Spinal cord (tissue), 10 donors: ENCODE results near the gene ERC2. TPM values are rescaled to one million over a fixed set of nuclear protein-coding genes. Genes with fewer than 3 reads are reported as not detected.
A peak's percentile ranks its signal among the peaks of the same experiment; 100 is the strongest.

Experiments
- DNase-seq, 6 donors: peaks; one replicate each; pipeline versions ENCODE4 v3.0.0 to v3.0.0-alpha.2; 2013 to 2015; ENCODE audit warnings: low spot score in 6 of 6, low read depth in 4 of 6
- H3K27ac ChIP-seq: one replicate; pipeline ENCODE4 v1.5.1; 2013; ENCODE audit warnings: low read depth, low read length, control low read depth
- H3K27me3 ChIP-seq: one replicate; pipeline ENCODE4 v1.6.1; 2013; ENCODE audit warnings: low read length; ENCODE audit not compliant: control insufficient read depth, insufficient read depth
- H3K36me3 ChIP-seq: one replicate; pipeline ENCODE4 v1.6.1; 2013; ENCODE audit warnings: low read length; ENCODE audit not compliant: control insufficient read depth, insufficient read depth
- H3K4me1 ChIP-seq: one replicate; pipeline ENCODE4 v1.6.1; 2013; ENCODE audit warnings: low read length; ENCODE audit not compliant: control insufficient read depth, insufficient read depth
- H3K4me3 ChIP-seq: one replicate; pipeline ENCODE4 v1.5.1; 2013; ENCODE audit warnings: low read depth, low read length, control low read depth
- H3K9me3 ChIP-seq: one replicate; pipeline ENCODE4 v1.6.1; 2013; ENCODE audit warnings: low read length; ENCODE audit not compliant: control insufficient read depth, insufficient read depth
- WGBS: methylation state at CpG from one replicate; pipeline ENCODE4 v1.1.5; 2013; ENCODE audit warnings: missing lambda C conversion rate; ENCODE audit not compliant: insufficient coverage; 5-methylcytosine and 5-hydroxymethylcytosine counted together
- polyA plus RNA-seq, 2 donors: library from polyadenylated mRNA; unstranded; fragments of 120-200 nt; gene quantifications; one replicate each; pipeline ENCODE4 v1.2.1, GENCODE V29; 2013; ENCODE audit not compliant: insufficient read length in 2 of 2
- total RNA-seq, 2 donors: library from RNA; depleted of rRNA in 1 of 2; stranded (reverse); fragments of 120-200 nt in 1 of 2; fragments of >200 nt in 1 of 2; gene quantifications; one replicate each; pipeline versions ENCODE4 v1.2.3 to v1.2.4, GENCODE V29; 2013 to 2014
- donor health status: healthy.

Gene ERC2
- total and polyA plus RNA-seq, 4 donors: 24.0 to 51.3 (median 29.7) TPM

GRCh38 chr3:55639143-55639542 is 829.1 kb downstream of the ERC2 start:
- Histone ChIP-seq H3K36me3 (no peaks in the 10 kb centered on the region), H3K9me3 (no peaks in the 10 kb centered on the region), H3K4me1 (no peaks in the 10 kb centered on the region), H3K4me3 (no peak overlapping the region), H3K27ac (no peak overlapping the region), H3K27me3 (no peaks in the 10 kb centered on the region)
- 93% methylated on average over 2 of the region's 2 CpGs for WGBS
- DNase-seq: no peak

GRCh38 chr3:55637906-55638638 is 830.2 kb downstream of the ERC2 start:
- DNase-seq: no peak
- H3K36me3 ChIP-seq: no peaks in the 10 kb centered on the region
- H3K27ac ChIP-seq: no peak overlapping the region
- no peaks in the 10 kb centered on the region for H3K4me1 ChIP-seq
- 71% methylated on average over 1 of the region's 7 CpGs for WGBS
- no peaks in the 10 kb centered on the region for H3K9me3 ChIP-seq
- no peaks in the 10 kb centered on the region for H3K27me3 ChIP-seq
- no peak overlapping the region for H3K4me3 ChIP-seq

GRCh38 chr3:55636300-55637195 is 831.7 kb downstream of the ERC2 start:
- Histone ChIP-seq H3K36me3 (no peaks in the 10 kb centered on the region), H3K4me1 (no peaks in the 10 kb centered on the region), H3K27ac (no peak overlapping the region), H3K27me3 (no peaks in the 10 kb centered on the region), H3K4me3 (no peak overlapping the region), H3K9me3 (no peaks in the 10 kb centered on the region)
- WGBS: 95% methylated on average over 4 of the region's 9 CpGs
- DNase-seq: no peak

GRCh38 chr3:55634345-55634744 is 833.9 kb downstream of the ERC2 start:
- WGBS: no CpG with 5 or more reads among the region's 6 CpGs
- H3K36me3 ChIP-seq: no peaks in the 10 kb centered on the region
- no peaks in the 10 kb centered on the region for H3K27me3 ChIP-seq
- DNase-seq: no peak
- no peaks in the 10 kb centered on the region for H3K4me1 ChIP-seq
- H3K4me3 ChIP-seq: no peak overlapping the region
- H3K9me3 ChIP-seq: no peaks in the 10 kb centered on the region
- no peak overlapping the region for H3K27ac ChIP-seq

GRCh38 chr3:55633333-55633732 is 834.9 kb downstream of the ERC2 start:
- no peak overlapping the region for H3K27ac ChIP-seq
- H3K4me3 ChIP-seq: no peak overlapping the region
- no CpG with 5 or more reads among the region's 2 CpGs for WGBS

GRCh38 chr3:55631766-55632331 is 836.4 kb downstream of the ERC2 start:
- Histone ChIP-seq H3K27ac (no peak overlapping the region), H3K4me1 (no peaks in the 10 kb centered on the region), H3K36me3 (no peaks in the 10 kb centered on the region), H3K27me3 (no peaks in the 10 kb centered on the region), H3K9me3 (no peaks in the 10 kb centered on the region), H3K4me3 (no peak overlapping the region)
- WGBS: 75% methylated on average over 1 of the region's 1 CpG
- DNase-seq: no peak

More at GRCh38 chr3:55633333-55633732, 834.9 kb downstream of the ERC2 start:
- no peak for DNase-seq
- Histone ChIP-seq H3K4me1 (no peaks in the 10 kb centered on the region), H3K27me3 (no peaks in the 10 kb centered on the region), H3K9me3 (no peaks in the 10 kb centered on the region), H3K36me3 (no peaks in the 10 kb centered on the region)

- DNase-seq: peak in 1 of 6 donors; percentile 31
- WGBS: no CpG with 5 or more reads among the region's 1 CpG
- no peaks in the 10 kb centered on the region for H3K27me3 ChIP-seq
- no peaks in the 10 kb centered on the region for H3K4me1 ChIP-seq
- H3K36me3 ChIP-seq: no peaks in the 10 kb centered on the region
- H3K9me3 ChIP-seq: no peaks in the 10 kb centered on the region
- H3K27ac ChIP-seq: no peak overlapping the region
- no peak overlapping the region for H3K4me3 ChIP-seq
These were observed 837.4 kb downstream of the ERC2 start for GRCh38 chr3:55630921-55631299.

- Histone ChIP-seq H3K9me3 (no peaks in the 10 kb centered on the region), H3K4me1 (no peaks in the 10 kb centered on the region), H3K27me3 (no peaks in the 10 kb centered on the region), H3K4me3 (no peak overlapping the region), H3K36me3 (no peaks in the 10 kb centered on the region), H3K27ac (no peak overlapping the region)
- no peak for DNase-seq
- 85% methylated on average over 4 of the region's 14 CpGs for WGBS
These were observed 837.9 kb downstream of the ERC2 start for GRCh38 chr3:55630280-55630920.

GRCh38 chr3:55629432-55629831 is 838.8 kb downstream of the ERC2 start:
- no peaks in the 10 kb centered on the region for H3K27me3 ChIP-seq
- peak in 1 of 6 donors; percentile 33 for DNase-seq

More at GRCh38 chr3:55629432-55629831, 838.8 kb downstream of the ERC2 start:
- H3K4me3 ChIP-seq: no peak overlapping the region
- no peak overlapping the region for H3K27ac ChIP-seq
- H3K4me1 ChIP-seq: no peaks in the 10 kb centered on the region
- no peaks in the 10 kb centered on the region for H3K36me3 ChIP-seq
- H3K9me3 ChIP-seq: no peaks in the 10 kb centered on the region
- WGBS: no CpG with 5 or more reads among the region's 1 CpG
